AG10803 (cell line): Measurements from ENCODE around the gene WNT5A.

Experiments used
- DNase-seq: peaks from one replicate; pipeline ENCODE4 v3.0.0; 2010; ENCODE audit warnings: low read depth
- H3K4me3 ChIP-seq: 2 replicates; pipeline ENCODE4 v1.5.1; 2011; ENCODE audit warnings: mild to moderate bottlenecking, low read length, control low read depth
- TF ChIP-seq, protein P1 (sequence below): conservative IDR thresholded peaks from 2 replicates; pipeline ENCODE4 v1.5.1; 2011; ENCODE audit warnings: mild to moderate bottlenecking, low read length, control low read depth, inconsistent platforms

WNT5A gene

DNA sequence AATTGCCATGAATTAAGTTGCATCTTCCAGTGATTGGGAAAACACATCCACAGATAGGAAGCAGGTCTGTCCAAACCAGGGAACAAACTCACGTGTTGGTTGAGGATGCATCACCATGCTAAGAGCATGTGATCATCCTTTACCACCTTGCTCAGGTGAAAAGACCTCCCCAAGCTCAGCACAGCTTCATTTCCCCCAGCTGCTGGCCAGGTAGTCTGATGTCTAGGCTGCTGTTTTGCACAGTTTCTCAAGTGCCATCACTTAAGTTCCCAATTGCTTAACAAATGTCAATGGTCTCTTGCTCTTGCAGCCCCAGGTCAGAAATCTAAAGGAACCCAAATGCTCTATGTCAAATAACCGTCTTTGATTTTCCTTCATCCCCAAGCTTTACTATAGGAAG is 34.2 kb downstream of the WNT5A start:
- no peak overlapping the region for H3K4me3 ChIP-seq
- DNase-seq = no peak
- TF ChIP-seq, protein P1, sequence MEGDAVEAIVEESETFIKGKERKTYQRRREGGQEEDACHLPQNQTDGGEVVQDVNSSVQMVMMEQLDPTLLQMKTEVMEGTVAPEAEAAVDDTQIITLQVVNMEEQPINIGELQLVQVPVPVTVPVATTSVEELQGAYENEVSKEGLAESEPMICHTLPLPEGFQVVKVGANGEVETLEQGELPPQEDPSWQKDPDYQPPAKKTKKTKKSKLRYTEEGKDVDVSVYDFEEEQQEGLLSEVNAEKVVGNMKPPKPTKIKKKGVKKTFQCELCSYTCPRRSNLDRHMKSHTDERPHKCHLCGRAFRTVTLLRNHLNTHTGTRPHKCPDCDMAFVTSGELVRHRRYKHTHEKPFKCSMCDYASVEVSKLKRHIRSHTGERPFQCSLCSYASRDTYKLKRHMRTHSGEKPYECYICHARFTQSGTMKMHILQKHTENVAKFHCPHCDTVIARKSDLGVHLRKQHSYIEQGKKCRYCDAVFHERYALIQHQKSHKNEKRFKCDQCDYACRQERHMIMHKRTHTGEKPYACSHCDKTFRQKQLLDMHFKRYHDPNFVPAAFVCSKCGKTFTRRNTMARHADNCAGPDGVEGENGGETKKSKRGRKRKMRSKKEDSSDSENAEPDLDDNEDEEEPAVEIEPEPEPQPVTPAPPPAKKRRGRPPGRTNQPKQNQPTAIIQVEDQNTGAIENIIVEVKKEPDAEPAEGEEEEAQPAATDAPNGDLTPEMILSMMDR = no peak

DNA sequence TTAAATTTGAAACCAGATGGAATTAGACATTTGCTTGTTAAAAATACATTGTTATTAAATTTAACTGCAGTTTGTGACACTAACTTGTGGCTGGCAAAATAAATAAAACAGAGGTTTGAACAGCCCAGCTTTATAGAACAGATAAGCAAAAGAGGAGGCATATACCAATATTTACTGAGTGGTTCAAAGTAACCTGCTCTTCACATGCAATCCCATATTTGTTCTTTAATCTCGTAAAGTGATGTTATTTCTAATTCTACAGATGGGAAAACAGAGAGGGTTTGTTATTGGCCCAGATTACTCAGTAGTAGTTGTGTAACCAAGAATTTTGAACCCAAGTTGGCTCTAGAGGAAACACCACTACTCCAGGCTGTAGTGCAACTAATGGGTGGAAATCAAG is 37.6 kb downstream of the WNT5A start:
- H3K4me3 ChIP-seq = no peak overlapping the region
- TF ChIP-seq, protein P1 = no peak
- DNase-seq = no peak

DNA sequence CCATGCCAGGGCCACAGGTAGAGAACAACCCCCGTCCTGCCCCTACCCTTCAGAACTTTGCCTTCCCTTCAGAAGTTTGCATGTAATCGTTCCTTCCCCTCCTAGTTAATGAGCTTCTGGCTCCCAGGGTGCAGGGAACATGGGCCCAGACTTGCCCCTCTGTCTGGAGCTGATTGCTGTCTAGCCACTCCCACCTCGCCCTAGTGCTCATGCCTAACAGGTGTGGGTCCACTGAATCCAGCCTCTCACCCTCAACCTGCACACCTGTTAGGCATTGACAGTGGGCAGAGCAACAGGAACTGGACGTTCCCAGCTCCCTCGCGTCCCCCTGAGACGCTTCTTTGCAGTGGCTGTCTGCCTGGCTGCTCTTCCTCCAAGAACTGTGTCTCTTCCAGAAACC is 40.3 kb downstream of the WNT5A start:
- DNase-seq = no peak
- no peak overlapping the region for H3K4me3 ChIP-seq
- TF ChIP-seq, protein P1 = no peak

DNA sequence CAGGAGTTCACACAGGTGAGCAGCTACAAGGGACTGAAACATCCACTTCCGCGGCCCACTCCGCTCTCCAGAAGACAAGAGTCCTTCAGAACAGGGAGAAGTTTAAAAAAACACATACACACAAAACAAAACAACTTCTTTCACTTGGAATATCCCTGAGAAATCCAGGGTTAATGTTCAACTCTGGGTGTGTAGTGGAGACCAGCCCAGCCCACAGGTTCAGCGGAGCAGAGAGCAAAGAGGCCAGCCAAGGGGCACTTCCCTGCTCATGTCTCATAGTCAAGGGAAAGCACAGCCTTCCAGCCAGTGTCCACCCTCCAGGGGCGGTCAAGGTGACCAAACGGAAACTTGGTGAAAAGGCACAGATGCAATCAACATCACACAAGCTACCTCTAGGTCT is 41.6 kb downstream of the WNT5A start:
- no peak overlapping the region for H3K4me3 ChIP-seq
- DNase-seq = no peak
- TF ChIP-seq, protein P1 = no peak

DNA sequence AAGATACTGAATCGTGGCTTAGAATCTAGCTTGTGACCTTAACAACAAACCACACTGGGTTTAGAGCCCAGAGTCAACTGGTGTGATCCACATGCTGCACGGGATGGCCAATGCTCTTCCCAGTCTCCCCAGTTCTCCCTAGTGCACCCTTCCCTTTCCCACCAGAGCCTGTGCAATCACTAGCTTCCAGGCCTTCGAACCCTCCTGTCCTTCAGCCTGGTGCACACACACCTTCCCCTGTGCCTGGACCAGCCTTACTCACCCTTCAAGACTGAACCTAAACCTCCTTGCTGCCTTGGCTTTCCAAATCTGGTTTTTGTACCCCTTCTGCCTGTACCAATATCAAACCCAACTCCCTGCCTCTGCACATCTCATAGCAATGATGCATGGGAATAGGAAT is 43.8 kb downstream of the WNT5A start:
- TF ChIP-seq, protein P1 = no peak
- no peak for DNase-seq
- H3K4me3 ChIP-seq = no peak overlapping the region

DNA sequence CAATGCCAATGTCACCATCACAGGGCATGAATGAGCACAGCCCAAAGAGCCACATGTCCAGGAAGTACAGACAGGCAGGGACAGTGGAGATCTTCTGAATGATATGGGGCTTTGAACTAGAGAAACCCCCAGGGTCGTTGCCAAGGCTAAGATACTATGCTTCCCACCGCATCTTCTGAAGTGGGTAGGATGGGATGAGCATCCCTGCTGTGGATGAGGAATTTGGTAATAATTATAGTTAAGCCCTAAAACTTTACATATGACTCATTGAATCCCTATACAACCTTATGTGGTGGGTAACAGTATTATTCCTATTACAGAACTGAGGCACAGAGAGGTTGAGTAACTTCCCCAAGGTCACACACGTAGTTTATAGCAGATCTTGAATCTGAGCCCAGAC is 44.2 kb downstream of the WNT5A start:
- no peak overlapping the region for H3K4me3 ChIP-seq
- DNase-seq = no peak
- TF ChIP-seq, protein P1 = no peak

DNA sequence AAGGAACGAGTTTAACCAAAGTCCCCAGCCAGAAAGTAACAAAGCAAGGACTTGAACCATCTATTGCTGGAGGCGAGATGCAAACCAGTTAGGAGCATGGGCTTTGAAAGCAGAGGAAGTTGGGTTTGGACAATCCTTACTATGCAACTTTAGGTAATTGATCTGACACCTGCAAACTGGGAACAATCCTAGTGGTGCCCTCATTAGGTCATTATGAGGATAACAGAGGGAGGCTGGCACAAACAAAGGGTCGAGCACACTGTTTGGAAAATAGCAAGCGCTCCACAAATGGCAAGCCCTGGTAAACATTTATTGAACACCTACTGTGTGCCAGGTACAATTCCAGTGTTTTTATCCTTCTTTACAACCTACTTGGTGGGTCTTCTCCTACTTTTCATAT is 45.6 kb downstream of the WNT5A start:
- TF ChIP-seq, protein P1 = no peak
- DNase-seq = no peak
- no peak overlapping the region for H3K4me3 ChIP-seq
